Measurements from ENCODE around the gene FAM184B.

FAM184B gene

DNA sequence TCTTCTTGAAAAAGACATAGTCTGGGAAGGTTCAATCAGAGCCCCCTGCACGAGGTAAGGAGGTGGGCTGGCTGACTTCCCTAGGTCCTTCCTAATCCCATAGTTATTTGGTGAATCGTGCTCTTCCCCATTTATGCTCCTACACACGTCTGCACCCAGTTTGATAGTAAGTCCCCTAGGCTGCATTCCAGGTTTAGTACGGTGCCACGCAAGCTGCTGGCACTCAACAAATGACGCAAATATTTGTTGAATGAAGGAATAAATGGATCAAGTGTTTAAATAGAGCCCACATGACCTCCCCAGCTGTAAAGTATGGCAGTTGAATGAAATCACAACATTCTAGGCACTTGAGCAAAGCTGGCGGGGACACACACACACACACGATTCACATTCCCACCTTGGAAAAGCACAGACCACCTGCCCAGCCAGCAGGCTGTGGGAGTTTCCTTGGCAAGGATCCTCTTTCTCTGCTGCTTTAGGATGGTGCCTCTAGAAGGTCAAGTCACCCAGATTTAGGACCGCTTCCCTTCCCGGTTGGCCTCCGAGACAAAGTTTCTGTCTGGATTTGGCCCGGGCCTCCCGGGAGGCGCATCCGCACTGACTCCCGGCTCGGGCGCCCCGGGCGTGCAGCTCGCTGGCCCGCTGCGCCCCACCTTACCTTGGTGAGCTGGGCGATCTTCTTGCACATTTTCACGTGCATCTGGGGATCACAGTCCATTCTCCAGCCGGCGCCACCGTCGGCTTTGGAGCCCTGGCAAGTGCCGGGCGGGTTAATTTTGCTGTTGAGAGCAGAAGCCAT lies 721 bp downstream of the FAM184B start:
- POLR2A ChIA-PET, result interaction anchor here (0.6 kb wide), 1 partner anchor 21 kb away, joined by 3 read pairs; no protein-coding TSS in a partner anchor

DNA sequence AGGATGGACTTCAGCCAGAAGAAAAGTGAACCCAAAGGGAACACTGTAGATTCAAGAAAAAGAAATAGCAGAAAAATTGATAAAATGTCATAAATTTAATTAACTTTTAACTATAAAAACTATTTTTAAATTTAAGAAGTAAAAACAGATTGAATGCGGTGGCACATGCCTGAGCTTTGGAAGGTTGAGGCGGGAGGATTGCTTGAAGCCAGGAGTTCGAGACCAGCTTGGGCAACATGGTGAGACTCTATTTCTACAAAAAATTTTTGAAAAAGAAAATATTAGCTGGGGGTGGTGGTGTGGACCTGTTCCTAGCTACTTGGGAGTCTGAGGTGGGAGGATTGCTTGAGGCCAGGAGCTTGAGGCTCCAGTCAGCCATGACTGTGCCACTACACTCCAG lies 3.0 kb downstream of the FAM184B start:
- peaks cover 0 to 2% (median 0%) of the 10 kb centered on the region in 5 experiments for H3K9me3 ChIP-seq (ENCODE audit: control extremely low read depth in 1 of 5, control insufficient read depth in 4 of 5, insufficient read depth in 2 of 5, low read depth in 1 of 5, low read length in 4 of 5)
- H3K27ac ChIP-seq (ENCODE audit: insufficient read depth in 1 of 2, low read depth in 1 of 2, low read length in 2 of 2, poor library complexity in 1 of 2, severe bottlenecking in 2 of 2), result no peak overlapping the region
- H3K36me3 ChIP-seq (ENCODE audit: control insufficient read depth in 4 of 4, insufficient read depth in 4 of 4, low read length in 3 of 4), result no peaks in the 10 kb centered on the region
- peaks cover 8 to 51% (median 19%) of the 10 kb centered on the region in 5 experiments for H3K27me3 ChIP-seq (replicated peaks in 2 of 5; ENCODE audit: control insufficient read depth in 4 of 5, insufficient read depth in 5 of 5, low read length in 4 of 5)
- ChIA-PET CTCF (no interaction called here), POLR2A (no interaction called here)
- peaks cover 0 to 18% (median 14%) of the 10 kb centered on the region in 4 experiments for H3K4me1 ChIP-seq (ENCODE audit: control extremely low read depth in 1 of 4, control insufficient read depth in 4 of 4, insufficient read depth in 4 of 4, low read length in 3 of 4)
- no peak overlapping the region for H3K4me3 ChIP-seq (ENCODE audit: control insufficient read depth in 1 of 7, extremely low read depth in 1 of 7, insufficient read depth in 4 of 7, low read depth in 2 of 7, low read length in 6 of 7)
- WGBS (ENCODE audit: insufficient coverage), result 95% methylated on average over 2 of the region's 3 CpGs
- DNase-seq, result no peak

More for the DNA sequence above, 721 bp downstream of the FAM184B start:
- CTCF ChIA-PET, result interaction anchor here (0.8 to 1.7 kb wide), 3 partner anchors 24 to 334 kb away, joined by 3 read pairs; no protein-coding TSS in a partner anchor
- Histone ChIP-seq H3K4me3 (ENCODE audit: control insufficient read depth in 1 of 7, extremely low read depth in 1 of 7, insufficient read depth in 4 of 7, low read depth in 2 of 7, low read length in 6 of 7) (peak overlapping the region; percentile 8 to 72 (median 57)), H3K36me3 (ENCODE audit: control insufficient read depth in 4 of 4, insufficient read depth in 4 of 4, low read length in 3 of 4) (no peaks in the 10 kb centered on the region), H3K9me3 (ENCODE audit: control extremely low read depth in 1 of 5, control insufficient read depth in 4 of 5, insufficient read depth in 2 of 5, low read depth in 1 of 5, low read length in 4 of 5) (peaks cover 0 to 2% (median 0%) of the 10 kb centered on the region in 5 experiments), H3K27me3 (replicated peaks in 2 of 5; ENCODE audit: control insufficient read depth in 4 of 5, insufficient read depth in 5 of 5, low read length in 4 of 5) (peaks cover 8 to 51% (median 19%) of the 10 kb centered on the region in 5 experiments), H3K27ac (ENCODE audit: insufficient read depth in 1 of 2, low read depth in 1 of 2, low read length in 2 of 2, poor library complexity in 1 of 2, severe bottlenecking in 2 of 2) (no peak overlapping the region), H3K4me1 (ENCODE audit: control extremely low read depth in 1 of 4, control insufficient read depth in 4 of 4, insufficient read depth in 4 of 4, low read length in 3 of 4) (peaks cover 0 to 18% (median 14%) of the 10 kb centered on the region in 4 experiments)
- WGBS (ENCODE audit: insufficient coverage), result 10% methylated on average over 29 of the region's 31 CpGs
- no peak for DNase-seq

DNA sequence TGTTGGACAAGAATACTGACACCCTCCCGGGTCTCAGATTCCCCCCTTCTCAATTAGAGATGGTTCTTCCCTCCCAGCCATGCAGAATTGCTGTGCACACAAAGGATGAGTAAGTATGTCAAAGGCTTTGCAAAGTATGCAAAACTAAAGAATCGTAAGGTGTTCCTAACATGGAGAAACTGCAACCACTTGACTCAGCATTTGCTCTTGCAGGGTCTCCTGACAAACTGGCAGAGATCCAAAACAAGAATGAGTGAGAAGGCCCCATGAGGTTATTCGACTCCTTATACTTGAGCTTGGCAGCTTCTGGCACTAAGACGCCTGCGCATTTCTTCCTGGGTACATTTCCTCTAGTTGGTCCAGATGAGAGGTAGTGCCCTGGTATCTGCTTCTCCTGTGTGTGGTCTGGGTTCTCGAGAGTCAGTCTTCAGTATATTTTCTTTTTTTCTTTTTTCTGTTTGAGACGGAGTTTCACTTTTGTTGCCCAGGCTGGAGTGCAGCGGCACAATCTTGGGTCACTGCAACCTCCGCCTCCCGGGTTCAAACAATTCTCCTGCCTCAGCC lies 8.2 kb downstream of the FAM184B start:
- POLR2A ChIA-PET, result no interaction called here
- H3K4me1 ChIP-seq (ENCODE audit: control extremely low read depth in 1 of 4, control insufficient read depth in 4 of 4, insufficient read depth in 4 of 4, low read length in 3 of 4), result peaks cover 0 to 6% (median 0%) of the 10 kb centered on the region in 4 experiments

DNA sequence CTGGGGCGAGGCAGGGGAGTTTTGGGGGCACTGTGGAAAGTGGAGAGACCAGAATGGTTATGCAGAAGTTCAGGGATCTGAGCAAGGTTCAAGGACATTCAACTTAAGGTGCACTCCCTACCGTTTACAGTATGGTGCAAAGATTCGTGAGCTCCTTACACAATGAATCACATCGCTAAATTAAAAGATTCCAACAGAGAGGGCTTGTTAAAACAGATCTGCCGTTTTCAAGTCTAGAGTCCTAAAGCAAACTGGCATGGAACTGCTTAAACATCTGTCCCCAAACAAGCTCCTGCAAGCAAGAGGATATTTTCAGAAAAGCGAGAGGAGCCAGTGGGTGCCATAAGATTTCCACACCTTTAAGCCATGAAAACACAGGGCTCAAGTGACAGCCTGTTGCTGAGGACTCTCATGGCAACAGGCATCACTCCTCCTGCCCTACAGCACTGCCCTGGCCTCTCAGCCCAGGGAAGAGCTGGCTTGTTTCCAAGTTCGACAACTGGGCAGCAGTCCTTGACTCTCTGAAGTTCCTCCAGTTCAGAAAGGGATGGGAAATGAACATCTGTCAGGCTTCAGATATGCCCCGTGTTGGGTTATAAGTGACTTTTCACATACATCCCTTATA lies 10.0 kb downstream of the FAM184B start:
- ChIA-PET POLR2A (no interaction called here), CTCF (interaction anchor here (1.2 kb wide), 1 partner anchor 33 kb away, joined by 5 read pairs; no protein-coding TSS in a partner anchor)
- H3K4me1 ChIP-seq (ENCODE audit: control extremely low read depth in 1 of 4, control insufficient read depth in 4 of 4, insufficient read depth in 4 of 4, low read length in 3 of 4), result peaks cover 0 to 6% (median 0%) of the 10 kb centered on the region in 4 experiments
- no peaks in the 10 kb centered on the region for H3K36me3 ChIP-seq (ENCODE audit: control insufficient read depth in 4 of 4, insufficient read depth in 4 of 4, low read length in 3 of 4)
- DNase-seq, result no peak
- peaks cover 0 to 5% (median 2%) of the 10 kb centered on the region in 5 experiments for H3K9me3 ChIP-seq (ENCODE audit: control extremely low read depth in 1 of 5, control insufficient read depth in 4 of 5, insufficient read depth in 2 of 5, low read depth in 1 of 5, low read length in 4 of 5)
- no peak overlapping the region for H3K27ac ChIP-seq (ENCODE audit: insufficient read depth in 1 of 2, low read depth in 1 of 2, low read length in 2 of 2, poor library complexity in 1 of 2, severe bottlenecking in 2 of 2)
- no peak overlapping the region for H3K4me3 ChIP-seq (ENCODE audit: control insufficient read depth in 1 of 7, extremely low read depth in 1 of 7, insufficient read depth in 4 of 7, low read depth in 2 of 7, low read length in 6 of 7)
- WGBS (ENCODE audit: insufficient coverage), result 94% methylated on average over 7 of the region's 8 CpGs
- H3K27me3 ChIP-seq (replicated peaks in 2 of 5; ENCODE audit: control insufficient read depth in 4 of 5, insufficient read depth in 5 of 5, low read length in 4 of 5), result no peaks in the 10 kb centered on the region

More for the DNA sequence above, 8.2 kb downstream of the FAM184B start:
- Histone ChIP-seq H3K9me3 (ENCODE audit: control extremely low read depth in 1 of 5, control insufficient read depth in 4 of 5, insufficient read depth in 2 of 5, low read depth in 1 of 5, low read length in 4 of 5) (peaks cover 0 to 2% (median 0%) of the 10 kb centered on the region in 5 experiments), H3K27me3 (replicated peaks in 2 of 5; ENCODE audit: control insufficient read depth in 4 of 5, insufficient read depth in 5 of 5, low read length in 4 of 5) (peaks cover 0 to 7% (median 0%) of the 10 kb centered on the region in 5 experiments), H3K27ac (ENCODE audit: insufficient read depth in 1 of 2, low read depth in 1 of 2, low read length in 2 of 2, poor library complexity in 1 of 2, severe bottlenecking in 2 of 2) (no peak overlapping the region), H3K4me3 (ENCODE audit: control insufficient read depth in 1 of 7, extremely low read depth in 1 of 7, insufficient read depth in 4 of 7, low read depth in 2 of 7, low read length in 6 of 7) (no peak overlapping the region), H3K36me3 (ENCODE audit: control insufficient read depth in 4 of 4, insufficient read depth in 4 of 4, low read length in 3 of 4) (no peaks in the 10 kb centered on the region)
- DNase-seq, result peak; percentile 19 to 76 (median 63)
- CTCF ChIA-PET, result interaction anchor here (0.8 to 1.2 kb wide), 3 partner anchors 12 to 224 kb away, joined by 3 to 4 read pairs (median 3); partner anchors contain the start of gene MED28
- whole genome bisulfite sequencing (ENCODE audit: insufficient coverage), result 42% methylated on average over 8 of the region's 10 CpGs

DNA sequence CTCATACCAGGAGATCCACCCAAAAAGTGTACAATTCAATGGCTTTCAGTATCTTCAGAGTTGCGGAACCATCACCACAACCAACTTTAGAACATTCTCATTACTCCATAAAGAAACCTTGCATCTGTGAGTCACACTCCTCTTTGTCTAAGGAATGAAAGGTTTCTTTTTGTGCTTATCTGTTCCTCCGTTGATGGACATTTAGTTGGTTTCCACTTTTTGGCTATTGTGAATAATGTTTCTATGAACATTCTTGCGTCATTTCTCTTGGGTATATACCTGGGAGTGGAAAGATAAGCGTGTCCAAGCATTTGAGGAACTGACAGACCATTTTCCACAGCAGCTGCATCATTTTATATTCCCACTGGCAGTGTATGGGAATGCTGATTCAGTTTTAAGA lies 10.6 kb downstream of the FAM184B start:
- H3K4me1 ChIP-seq (ENCODE audit: control extremely low read depth in 1 of 4, control insufficient read depth in 4 of 4, insufficient read depth in 4 of 4, low read length in 3 of 4), result peaks cover 0 to 7% (median under 1%) of the 10 kb centered on the region in 4 experiments
- H3K27me3 ChIP-seq (replicated peaks in 2 of 5; ENCODE audit: control insufficient read depth in 4 of 5, insufficient read depth in 5 of 5, low read length in 4 of 5), result no peaks in the 10 kb centered on the region
- 100% methylated on average over 2 of the region's 4 CpGs for WGBS (ENCODE audit: insufficient coverage)
- H3K27ac ChIP-seq (ENCODE audit: insufficient read depth in 1 of 2, low read depth in 1 of 2, low read length in 2 of 2, poor library complexity in 1 of 2, severe bottlenecking in 2 of 2), result no peak overlapping the region
- H3K4me3 ChIP-seq (ENCODE audit: control insufficient read depth in 1 of 7, extremely low read depth in 1 of 7, insufficient read depth in 4 of 7, low read depth in 2 of 7, low read length in 6 of 7), result no peak overlapping the region
- H3K9me3 ChIP-seq (ENCODE audit: control extremely low read depth in 1 of 5, control insufficient read depth in 4 of 5, insufficient read depth in 2 of 5, low read depth in 1 of 5, low read length in 4 of 5), result peaks cover 0 to 5% (median 2%) of the 10 kb centered on the region in 5 experiments
- POLR2A ChIA-PET, result no interaction called here
- CTCF ChIA-PET, result interaction anchor here (1.2 kb wide), 2 partner anchors 16 to 34 kb away, joined by 3 to 5 read pairs; no protein-coding TSS in a partner anchor
- no peak for DNase-seq
- no peaks in the 10 kb centered on the region for H3K36me3 ChIP-seq (ENCODE audit: control insufficient read depth in 4 of 4, insufficient read depth in 4 of 4, low read length in 3 of 4)

DNA sequence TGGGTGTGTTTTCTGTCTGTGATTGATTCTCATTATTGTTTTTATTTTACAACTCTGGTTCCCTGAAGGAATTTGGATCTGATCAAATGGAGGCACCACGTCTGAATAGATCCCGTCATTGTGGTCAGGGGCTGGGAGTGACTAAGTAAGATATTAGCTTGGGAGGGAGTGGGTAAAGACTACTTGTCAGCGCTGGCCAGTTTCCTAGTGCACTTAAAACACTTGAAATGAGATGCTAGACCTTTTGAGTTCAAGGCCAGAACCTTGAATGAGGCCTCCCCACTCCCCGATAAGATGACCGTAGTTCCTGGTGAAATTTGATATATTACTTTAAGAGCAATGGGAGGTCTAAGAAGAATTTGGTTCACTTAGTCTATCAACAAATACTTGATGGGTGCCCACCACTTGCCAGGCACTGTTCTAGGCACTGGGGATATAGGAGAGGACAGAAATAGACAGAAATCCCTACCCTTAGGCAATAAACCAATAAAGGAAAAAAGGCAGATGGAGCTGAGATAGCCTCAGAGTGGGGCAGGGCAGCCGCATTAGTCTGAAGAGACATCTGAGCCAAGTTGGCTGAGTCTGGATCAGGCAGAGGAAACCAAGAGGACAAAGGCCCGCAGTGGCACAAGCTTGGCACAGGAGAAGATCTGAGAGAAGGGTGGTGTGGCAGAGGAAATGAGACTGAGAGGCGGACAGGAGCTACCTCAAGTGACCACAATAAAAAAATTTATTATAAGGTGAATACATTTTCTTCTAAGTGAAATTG lies 11.8 kb downstream of the FAM184B start:
- H3K4me3 ChIP-seq (ENCODE audit: control insufficient read depth in 1 of 7, extremely low read depth in 1 of 7, insufficient read depth in 4 of 7, low read depth in 2 of 7, low read length in 6 of 7), result no peak overlapping the region
- POLR2A ChIA-PET, result no interaction called here
- CTCF ChIA-PET, result interaction anchor here (1.2 kb wide), 1 partner anchor 17 kb away, joined by 3 read pairs; no protein-coding TSS in a partner anchor
- no peaks in the 10 kb centered on the region for H3K36me3 ChIP-seq (ENCODE audit: control insufficient read depth in 4 of 4, insufficient read depth in 4 of 4, low read length in 3 of 4)
- no peaks in the 10 kb centered on the region for H3K27me3 ChIP-seq (replicated peaks in 2 of 5; ENCODE audit: control insufficient read depth in 4 of 5, insufficient read depth in 5 of 5, low read length in 4 of 5)
- WGBS (ENCODE audit: insufficient coverage), result 72% methylated on average over 4 of the region's 8 CpGs
- H3K9me3 ChIP-seq (ENCODE audit: control extremely low read depth in 1 of 5, control insufficient read depth in 4 of 5, insufficient read depth in 2 of 5, low read depth in 1 of 5, low read length in 4 of 5), result peaks cover 0 to 5% (median 2%) of the 10 kb centered on the region in 5 experiments
- H3K27ac ChIP-seq (ENCODE audit: insufficient read depth in 1 of 2, low read depth in 1 of 2, low read length in 2 of 2, poor library complexity in 1 of 2, severe bottlenecking in 2 of 2), result no peak overlapping the region
- no peak for DNase-seq
- peaks cover 0 to 13% (median 6%) of the 10 kb centered on the region in 4 experiments for H3K4me1 ChIP-seq (ENCODE audit: control extremely low read depth in 1 of 4, control insufficient read depth in 4 of 4, insufficient read depth in 4 of 4, low read length in 3 of 4)
